Measurements from ENCODE around the gene TRAPPC6A.
"Not testable (repeated sequence)": the region's sequence is repeated elsewhere in the genome, so short reads cannot be mapped to it uniquely, and the experiment has no call there.

DNA sequence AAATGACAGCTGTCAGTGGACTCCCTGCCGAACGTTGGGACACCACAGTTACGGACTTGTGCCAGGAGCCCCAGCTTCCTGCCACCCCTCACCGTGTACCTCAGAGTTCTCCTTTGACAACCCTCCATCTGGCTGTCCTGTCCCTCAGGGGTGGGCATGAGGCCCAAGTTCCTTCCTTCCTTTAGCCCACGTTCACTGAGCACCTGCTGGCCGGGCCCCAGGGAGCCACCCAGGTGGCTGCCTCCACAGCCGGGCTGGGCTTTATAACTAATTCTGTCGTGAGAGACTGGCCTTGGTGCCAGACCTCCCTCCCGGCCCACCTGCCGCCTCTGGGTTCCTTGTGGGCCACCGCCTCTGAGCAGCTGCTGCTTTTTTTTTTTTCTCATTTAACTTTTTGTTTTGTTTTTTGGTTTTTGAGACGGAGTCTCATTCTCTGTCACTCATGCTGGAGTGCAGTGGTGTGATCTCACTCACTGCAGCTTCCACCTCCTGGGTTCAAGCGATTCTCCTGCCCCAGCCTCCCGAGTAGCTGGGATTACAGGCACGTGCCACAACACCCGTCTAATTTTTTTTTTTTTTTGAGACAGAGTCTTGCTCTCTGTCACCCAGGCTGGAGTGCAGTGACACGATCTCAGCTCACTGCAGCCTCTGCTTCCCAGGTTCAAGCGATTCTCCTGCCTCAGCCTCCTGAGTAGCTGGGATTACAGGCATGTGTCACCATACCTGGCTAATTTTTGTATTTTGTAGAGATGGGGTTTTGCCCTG lies 59.3 kb downstream of the TRAPPC6A start:
- TF ChIP-seq EZH2 (IDR thresholded peaks at IDR 0.05; ENCODE audit: low read length, missing control alignments), result not testable (repeated sequence)
- TF ChIP-seq, protein P1, sequence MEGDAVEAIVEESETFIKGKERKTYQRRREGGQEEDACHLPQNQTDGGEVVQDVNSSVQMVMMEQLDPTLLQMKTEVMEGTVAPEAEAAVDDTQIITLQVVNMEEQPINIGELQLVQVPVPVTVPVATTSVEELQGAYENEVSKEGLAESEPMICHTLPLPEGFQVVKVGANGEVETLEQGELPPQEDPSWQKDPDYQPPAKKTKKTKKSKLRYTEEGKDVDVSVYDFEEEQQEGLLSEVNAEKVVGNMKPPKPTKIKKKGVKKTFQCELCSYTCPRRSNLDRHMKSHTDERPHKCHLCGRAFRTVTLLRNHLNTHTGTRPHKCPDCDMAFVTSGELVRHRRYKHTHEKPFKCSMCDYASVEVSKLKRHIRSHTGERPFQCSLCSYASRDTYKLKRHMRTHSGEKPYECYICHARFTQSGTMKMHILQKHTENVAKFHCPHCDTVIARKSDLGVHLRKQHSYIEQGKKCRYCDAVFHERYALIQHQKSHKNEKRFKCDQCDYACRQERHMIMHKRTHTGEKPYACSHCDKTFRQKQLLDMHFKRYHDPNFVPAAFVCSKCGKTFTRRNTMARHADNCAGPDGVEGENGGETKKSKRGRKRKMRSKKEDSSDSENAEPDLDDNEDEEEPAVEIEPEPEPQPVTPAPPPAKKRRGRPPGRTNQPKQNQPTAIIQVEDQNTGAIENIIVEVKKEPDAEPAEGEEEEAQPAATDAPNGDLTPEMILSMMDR (conservative IDR thresholded peaks at IDR 0.05 in 1 of 2, IDR thresholded peaks at IDR 0.05 in 1 of 2; ENCODE audit: low read depth in 1 of 2, low read length in 2 of 2), result not testable (repeated sequence)

Measured in fibroblast of lung (primary cell).